GM19035 (cell line): ENCODE data around the gene ZNF175.

Experiments used
- ATAC-seq: cut with Tn5 transposase; IDR thresholded peaks from one replicate; pipeline ENCODE4 v1.9.1; 2021; ENCODE audit not compliant: unreplicated experiment

The ZNF175 gene

GRCh38 chr19:51549533-51550324 is 21.4 kb upstream of the ZNF175 start:
- ATAC-seq, result no peak

GRCh38 chr19:51550848-51551672 is 20.0 kb upstream of the ZNF175 start:
- no peak for ATAC-seq

GRCh38 chr19:51551673-51552432 is 19.2 kb upstream of the ZNF175 start:
- no peak for ATAC-seq

GRCh38 chr19:51552608-51552995 is 18.5 kb upstream of the ZNF175 start:
- no peak for ATAC-seq

- ATAC-seq, result no peak
Observed at GRCh38 chr19:51552996-51553725, 17.9 kb upstream of the ZNF175 start.

- ATAC-seq, result no peak
Observed at GRCh38 chr19:51559240-51559639, 11.8 kb upstream of the ZNF175 start.

- ATAC-seq, result no peak
Observed at GRCh38 chr19:51560339-51560738, 10.7 kb upstream of the ZNF175 start.

- no peak for ATAC-seq
Observed at GRCh38 chr19:51564791-51565190, 6.3 kb upstream of the ZNF175 start.

- no peak for ATAC-seq
Observed at GRCh38 chr19:51565583-51565982, 5.5 kb upstream of the ZNF175 start.

GRCh38 chr19:51566489-51567100 is 4.5 kb upstream of the ZNF175 start:
- no peak for ATAC-seq

- ATAC-seq, result no peak
Observed at GRCh38 chr19:51567583-51567982, 3.5 kb upstream of the ZNF175 start.

- no peak for ATAC-seq
Observed at GRCh38 chr19:51568456-51568855, 2.6 kb upstream of the ZNF175 start.

- no peak for ATAC-seq
Observed at GRCh38 chr19:51571599-51571998, 516 bp downstream of the ZNF175 start.

- ATAC-seq, result no peak
Observed at GRCh38 chr19:51572410-51572809, 1.3 kb downstream of the ZNF175 start.

- no peak for ATAC-seq
Observed at GRCh38 chr19:51572908-51573307, 1.8 kb downstream of the ZNF175 start.

- no peak for ATAC-seq
Observed at GRCh38 chr19:51573331-51573730, 2.2 kb downstream of the ZNF175 start.

GRCh38 chr19:51576850-51577249 is 5.8 kb downstream of the ZNF175 start:
- peak; percentile 80 for ATAC-seq

- ATAC-seq, result no peak
Observed at GRCh38 chr19:51586103-51586728, 15.1 kb downstream of the ZNF175 start.

GRCh38 chr19:51586799-51587198 is 15.7 kb downstream of the ZNF175 start:
- no peak for ATAC-seq
